DMS153 treated with DMSO at 0.1 percent for 48 hours (cell line): Measurements from ENCODE around the gene DUSP7.

ENCODE experiments used
- DNase-seq: peaks from one replicate; lab custom pipeline; 2025; ENCODE audit not compliant: unreplicated experiment; lab: John Stamatoyannopoulos, UW

Gene DUSP7

GRCh38 chr3:52030714-52031310, 25.6 kb downstream of the DUSP7 start:
- DNase-seq: no peak

- no peak for DNase-seq
Measured at GRCh38 chr3:52029535-52029934, 26.8 kb downstream of the DUSP7 start.

- DNase-seq: no peak
Measured at GRCh38 chr3:52029053-52029452, 27.3 kb downstream of the DUSP7 start.

- no peak for DNase-seq
Measured at GRCh38 chr3:52028572-52028971, 27.8 kb downstream of the DUSP7 start.

- no peak for DNase-seq
Measured at GRCh38 chr3:52026041-52026440, 30.3 kb downstream of the DUSP7 start.

GRCh38 chr3:52025453-52025852, 30.9 kb downstream of the DUSP7 start:
- no peak for DNase-seq

- DNase-seq: no peak
Measured at GRCh38 chr3:52024765-52025452, 31.5 kb downstream of the DUSP7 start.

- no peak for DNase-seq
Measured at GRCh38 chr3:52023860-52024764, 32.3 kb downstream of the DUSP7 start.

GRCh38 chr3:52023101-52023770, 33.1 kb downstream of the DUSP7 start:
- no peak for DNase-seq

- DNase-seq: no peak
Measured at GRCh38 chr3:52022323-52023100, 33.9 kb downstream of the DUSP7 start.

- DNase-seq: no peak
Measured at GRCh38 chr3:52021489-52022268, 34.7 kb downstream of the DUSP7 start.

GRCh38 chr3:52020796-52021195, 35.6 kb downstream of the DUSP7 start:
- no peak for DNase-seq

GRCh38 chr3:52019352-52020080, 36.9 kb downstream of the DUSP7 start:
- no peak for DNase-seq

GRCh38 chr3:52018319-52019000, 37.9 kb downstream of the DUSP7 start:
- DNase-seq: no peak

GRCh38 chr3:52017586-52017985, 38.8 kb downstream of the DUSP7 start:
- DNase-seq: no peak

GRCh38 chr3:52015438-52016228, 40.7 kb downstream of the DUSP7 start:
- no peak for DNase-seq

- DNase-seq: no peak
Measured at GRCh38 chr3:52014613-52015012, 41.8 kb downstream of the DUSP7 start.
